Measurements from ENCODE around the gene CHCHD6.

The CHCHD6 gene

DNA sequence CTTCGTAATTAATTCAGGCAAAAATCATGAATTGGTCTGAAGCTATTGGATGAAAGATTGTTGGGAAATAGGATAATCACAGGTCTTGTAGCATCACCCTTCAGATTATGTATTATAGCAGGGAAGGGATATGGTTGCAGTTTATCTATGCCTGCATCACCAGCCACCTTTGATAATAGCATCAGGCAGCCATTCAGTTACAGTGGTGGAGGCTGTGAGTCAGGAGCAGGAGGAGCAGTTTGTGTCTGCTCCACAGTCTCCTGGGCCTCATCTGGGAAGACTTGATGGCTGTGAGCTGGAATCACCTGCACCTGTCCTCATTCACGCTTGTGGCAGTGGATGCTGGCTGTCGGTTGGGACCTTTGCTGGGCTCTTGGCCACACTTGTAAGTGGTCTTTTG lies 174.6 kb downstream of the CHCHD6 start:
- WGBS, 2 donors (ENCODE audit: extremely low coverage in 2 of 2, insufficient read length in 2 of 2, insufficient replicate concordance in 1 of 2) = no CpG with 5 or more reads among the region's 3 CpGs
- Histone ChIP-seq H3K27ac (replicated peaks; ENCODE audit: low read length) (no peak overlapping the region), H3K79me1 (ENCODE audit: low read depth, low read length) (no peaks in the 10 kb centered on the region), H3K36me3 (replicated peaks in 1 of 2; ENCODE audit: control insufficient read depth in 2 of 2, insufficient read depth in 2 of 2, low read length in 2 of 2) (no peaks in the 10 kb centered on the region), H3K9ac (ENCODE audit: low read depth, low read length, poor library complexity) (no peak overlapping the region), H2BK5ac (ENCODE audit: low read length) (no peak overlapping the region), H2BK12ac (ENCODE audit: low read length) (no peak overlapping the region), H2AFZ (ENCODE audit: low read length) (no peak overlapping the region), H3K4me1 (ENCODE audit: control insufficient read depth in 2 of 2, insufficient read depth in 1 of 2, low read depth in 1 of 2, low read length in 2 of 2) (peaks cover 0 to 3% of the 10 kb centered on the region in 2 donors), H3K4me3 (ENCODE audit: low read length in 2 of 2) (no peak overlapping the region), H4K8ac (ENCODE audit: low read depth, low read length) (no peak overlapping the region), H3K18ac (ENCODE audit: low read length) (peak overlapping the region; percentile 45), H3K4me2 (ENCODE audit: insufficient read depth, low read length, poor library complexity, severe bottlenecking) (no peak overlapping the region), H3K9me3 (replicated peaks in 1 of 2; ENCODE audit: control insufficient read depth in 2 of 2, insufficient read depth in 1 of 2, low read depth in 1 of 2, low read length in 2 of 2) (no peaks in the 10 kb centered on the region), H3K14ac (ENCODE audit: low read length) (no peak overlapping the region), H3K27me3 (ENCODE audit: control insufficient read depth in 3 of 3, insufficient read depth in 3 of 3, low read depth in 1 of 3, low read length in 3 of 3) (no peaks in the 10 kb centered on the region), H2AK5ac (ENCODE audit: low read depth, low read length) (no peak overlapping the region), H4K91ac (ENCODE audit: low read depth, low read length, poor library complexity) (no peak overlapping the region), H3K23ac (ENCODE audit: low read depth, low read length, poor library complexity) (no peak overlapping the region), H2BK120ac (ENCODE audit: low read depth, low read length) (no peak overlapping the region), H2BK15ac (ENCODE audit: low read length) (no peak overlapping the region), H3K4ac (ENCODE audit: low read length) (no peak overlapping the region)
- DNase-seq (ENCODE audit: low spot score) = no peak

DNA sequence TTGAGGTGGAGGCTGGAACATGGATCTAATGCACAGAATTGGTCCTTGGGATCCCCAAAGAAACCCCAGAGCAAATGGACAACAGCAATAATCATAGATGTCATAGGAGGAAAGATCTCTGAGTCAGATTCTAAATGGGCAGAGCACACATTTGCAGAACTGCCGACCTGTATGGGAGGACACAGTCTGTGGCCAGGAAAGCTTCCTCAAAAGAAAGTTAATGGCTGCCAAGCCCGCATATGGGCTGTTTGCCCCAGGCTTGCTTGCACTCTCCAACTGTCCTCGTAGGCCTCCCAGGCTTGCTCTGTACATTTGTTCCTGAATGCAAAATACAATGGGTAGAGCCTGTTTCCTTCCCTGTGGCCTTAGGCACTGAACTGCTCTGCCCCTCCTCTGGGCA lies 176.9 kb downstream of the CHCHD6 start:
- no peak overlapping the region for H2BK120ac ChIP-seq (ENCODE audit: low read depth, low read length)
- H2BK5ac ChIP-seq (ENCODE audit: low read length) = no peak overlapping the region
- no peak overlapping the region for H3K14ac ChIP-seq (ENCODE audit: low read length)
- no peak overlapping the region for H3K23ac ChIP-seq (ENCODE audit: low read depth, low read length, poor library complexity)
- no peak overlapping the region for H3K4me2 ChIP-seq (ENCODE audit: insufficient read depth, low read length, poor library complexity, severe bottlenecking)
- H3K27me3 ChIP-seq (ENCODE audit: control insufficient read depth in 3 of 3, insufficient read depth in 3 of 3, low read depth in 1 of 3, low read length in 3 of 3) = no peaks in the 10 kb centered on the region
- no CpG with 5 or more reads among the region's 3 CpGs for WGBS, 2 donors (ENCODE audit: extremely low coverage in 2 of 2, insufficient read length in 2 of 2, insufficient replicate concordance in 1 of 2)
- H3K4me1 ChIP-seq (ENCODE audit: control insufficient read depth in 2 of 2, insufficient read depth in 1 of 2, low read depth in 1 of 2, low read length in 2 of 2) = peaks cover 0 to 4% of the 10 kb centered on the region in 2 donors
- H3K4me3 ChIP-seq (ENCODE audit: low read length in 2 of 2) = no peak overlapping the region
- H2BK12ac ChIP-seq (ENCODE audit: low read length) = no peak overlapping the region
- H2AK5ac ChIP-seq (ENCODE audit: low read depth, low read length) = no peak overlapping the region
- H4K8ac ChIP-seq (ENCODE audit: low read depth, low read length) = no peak overlapping the region
- no peaks in the 10 kb centered on the region for H3K36me3 ChIP-seq (replicated peaks in 1 of 2; ENCODE audit: control insufficient read depth in 2 of 2, insufficient read depth in 2 of 2, low read length in 2 of 2)
- H3K9ac ChIP-seq (ENCODE audit: low read depth, low read length, poor library complexity) = no peak overlapping the region
- no peaks in the 10 kb centered on the region for H3K9me3 ChIP-seq (replicated peaks in 1 of 2; ENCODE audit: control insufficient read depth in 2 of 2, insufficient read depth in 1 of 2, low read depth in 1 of 2, low read length in 2 of 2)
- H2AFZ ChIP-seq (ENCODE audit: low read length) = no peak overlapping the region
- DNase-seq (ENCODE audit: low spot score) = no peak
- H2BK15ac ChIP-seq (ENCODE audit: low read length) = no peak overlapping the region
- H4K91ac ChIP-seq (ENCODE audit: low read depth, low read length, poor library complexity) = no peak overlapping the region
- no peak overlapping the region for H3K4ac ChIP-seq (ENCODE audit: low read length)
- H3K79me1 ChIP-seq (ENCODE audit: low read depth, low read length) = no peaks in the 10 kb centered on the region
- H3K27ac ChIP-seq (replicated peaks; ENCODE audit: low read length) = no peak overlapping the region
- no peak overlapping the region for H3K18ac ChIP-seq (ENCODE audit: low read length)

DNA sequence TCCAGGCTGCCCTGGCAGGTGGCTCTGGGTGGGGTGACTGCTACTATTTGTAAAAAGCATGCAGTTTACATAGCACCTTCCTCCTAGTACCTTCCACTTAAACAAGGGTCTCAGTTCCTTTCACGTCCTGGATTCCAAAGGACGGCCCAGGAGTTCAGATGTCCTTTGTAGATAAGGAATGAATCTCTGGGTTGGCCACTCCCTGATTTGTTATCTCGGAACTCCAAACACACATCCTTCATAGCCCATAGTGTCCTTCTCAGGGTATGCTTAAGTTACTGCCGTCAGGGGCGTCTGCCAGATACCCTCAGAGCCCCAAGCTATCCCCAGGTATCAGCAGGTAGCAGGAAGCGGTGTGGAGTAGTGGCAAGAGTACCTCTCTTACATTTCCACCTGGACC lies 177.8 kb downstream of the CHCHD6 start:
- Histone ChIP-seq H2AFZ (ENCODE audit: low read length) (no peak overlapping the region), H3K23ac (ENCODE audit: low read depth, low read length, poor library complexity) (no peak overlapping the region), H4K91ac (ENCODE audit: low read depth, low read length, poor library complexity) (no peak overlapping the region), H3K36me3 (replicated peaks in 1 of 2; ENCODE audit: control insufficient read depth in 2 of 2, insufficient read depth in 2 of 2, low read length in 2 of 2) (no peaks in the 10 kb centered on the region), H3K14ac (ENCODE audit: low read length) (no peak overlapping the region), H3K4me1 (ENCODE audit: control insufficient read depth in 2 of 2, insufficient read depth in 1 of 2, low read depth in 1 of 2, low read length in 2 of 2) (peaks cover 0 to 4% of the 10 kb centered on the region in 2 donors), H3K4me2 (ENCODE audit: insufficient read depth, low read length, poor library complexity, severe bottlenecking) (no peak overlapping the region), H3K18ac (ENCODE audit: low read length) (no peak overlapping the region), H3K27me3 (ENCODE audit: control insufficient read depth in 3 of 3, insufficient read depth in 3 of 3, low read depth in 1 of 3, low read length in 3 of 3) (no peaks in the 10 kb centered on the region), H3K9ac (ENCODE audit: low read depth, low read length, poor library complexity) (no peak overlapping the region), H3K79me1 (ENCODE audit: low read depth, low read length) (no peaks in the 10 kb centered on the region), H2AK5ac (ENCODE audit: low read depth, low read length) (no peak overlapping the region), H4K8ac (ENCODE audit: low read depth, low read length) (no peak overlapping the region), H2BK5ac (ENCODE audit: low read length) (no peak overlapping the region), H2BK120ac (ENCODE audit: low read depth, low read length) (no peak overlapping the region), H2BK12ac (ENCODE audit: low read length) (no peak overlapping the region), H3K4ac (ENCODE audit: low read length) (no peak overlapping the region), H3K27ac (replicated peaks; ENCODE audit: low read length) (no peak overlapping the region), H2BK15ac (ENCODE audit: low read length) (no peak overlapping the region), H3K9me3 (replicated peaks in 1 of 2; ENCODE audit: control insufficient read depth in 2 of 2, insufficient read depth in 1 of 2, low read depth in 1 of 2, low read length in 2 of 2) (no peaks in the 10 kb centered on the region), H3K4me3 (ENCODE audit: low read length in 2 of 2) (no peak overlapping the region)
- WGBS, 2 donors (ENCODE audit: extremely low coverage in 2 of 2, insufficient read length in 2 of 2, insufficient replicate concordance in 1 of 2) = no CpG with 5 or more reads among the region's 6 CpGs
- DNase-seq (ENCODE audit: low spot score) = no peak

DNA sequence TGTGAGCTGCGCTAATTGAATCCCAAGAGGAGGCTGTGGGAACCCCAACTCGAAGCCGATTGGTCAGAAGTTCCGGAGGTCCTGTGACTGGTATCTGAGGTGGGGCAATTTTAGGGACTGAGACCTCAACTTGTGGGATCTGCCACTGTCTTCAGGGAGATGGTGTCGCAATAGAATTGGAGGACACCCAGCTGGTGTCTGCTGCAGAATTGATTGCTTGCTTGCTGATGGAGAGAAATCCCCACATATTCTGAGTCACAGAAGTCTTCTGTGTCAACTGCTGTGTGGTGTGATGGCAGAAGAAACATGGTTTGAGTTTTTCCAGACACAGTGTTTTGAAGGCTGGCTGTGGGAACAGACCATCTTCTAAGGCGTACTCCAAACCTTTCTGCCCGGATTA lies 179.2 kb downstream of the CHCHD6 start:
- Histone ChIP-seq H4K8ac (ENCODE audit: low read depth, low read length) (no peak overlapping the region), H3K27me3 (ENCODE audit: control insufficient read depth in 3 of 3, insufficient read depth in 3 of 3, low read depth in 1 of 3, low read length in 3 of 3) (no peaks in the 10 kb centered on the region), H3K79me1 (ENCODE audit: low read depth, low read length) (no peaks in the 10 kb centered on the region), H3K27ac (replicated peaks; ENCODE audit: low read length) (no peak overlapping the region), H3K9ac (ENCODE audit: low read depth, low read length, poor library complexity) (no peak overlapping the region), H2BK5ac (ENCODE audit: low read length) (no peak overlapping the region), H3K23ac (ENCODE audit: low read depth, low read length, poor library complexity) (no peak overlapping the region), H2AK5ac (ENCODE audit: low read depth, low read length) (no peak overlapping the region), H2BK120ac (ENCODE audit: low read depth, low read length) (no peak overlapping the region), H2AFZ (ENCODE audit: low read length) (no peak overlapping the region), H2BK12ac (ENCODE audit: low read length) (no peak overlapping the region), H3K14ac (ENCODE audit: low read length) (no peak overlapping the region), H3K18ac (ENCODE audit: low read length) (no peak overlapping the region), H3K4me1 (ENCODE audit: control insufficient read depth in 2 of 2, insufficient read depth in 1 of 2, low read depth in 1 of 2, low read length in 2 of 2) (peaks cover 2 to 4% of the 10 kb centered on the region in 2 donors), H3K9me3 (replicated peaks in 1 of 2; ENCODE audit: control insufficient read depth in 2 of 2, insufficient read depth in 1 of 2, low read depth in 1 of 2, low read length in 2 of 2) (no peaks in the 10 kb centered on the region), H2BK15ac (ENCODE audit: low read length) (no peak overlapping the region), H3K4ac (ENCODE audit: low read length) (no peak overlapping the region), H3K36me3 (replicated peaks in 1 of 2; ENCODE audit: control insufficient read depth in 2 of 2, insufficient read depth in 2 of 2, low read length in 2 of 2) (no peaks in the 10 kb centered on the region), H4K91ac (ENCODE audit: low read depth, low read length, poor library complexity) (no peak overlapping the region), H3K4me2 (ENCODE audit: insufficient read depth, low read length, poor library complexity, severe bottlenecking) (no peak overlapping the region), H3K4me3 (ENCODE audit: low read length in 2 of 2) (no peak overlapping the region)
- DNase-seq (ENCODE audit: low spot score) = no peak
- no CpG with 5 or more reads among the region's 7 CpGs for WGBS, 2 donors (ENCODE audit: extremely low coverage in 2 of 2, insufficient read length in 2 of 2, insufficient replicate concordance in 1 of 2)
